ENCODE data around the gene CFAP97D1. TPM values are rescaled to one million over a fixed set of nuclear protein-coding genes. Genes with fewer than 3 reads are reported as not detected.

Gene CFAP97D1
- total RNA-seq, 1 donor from 2014 or later: 0.16 TPM

DNA sequence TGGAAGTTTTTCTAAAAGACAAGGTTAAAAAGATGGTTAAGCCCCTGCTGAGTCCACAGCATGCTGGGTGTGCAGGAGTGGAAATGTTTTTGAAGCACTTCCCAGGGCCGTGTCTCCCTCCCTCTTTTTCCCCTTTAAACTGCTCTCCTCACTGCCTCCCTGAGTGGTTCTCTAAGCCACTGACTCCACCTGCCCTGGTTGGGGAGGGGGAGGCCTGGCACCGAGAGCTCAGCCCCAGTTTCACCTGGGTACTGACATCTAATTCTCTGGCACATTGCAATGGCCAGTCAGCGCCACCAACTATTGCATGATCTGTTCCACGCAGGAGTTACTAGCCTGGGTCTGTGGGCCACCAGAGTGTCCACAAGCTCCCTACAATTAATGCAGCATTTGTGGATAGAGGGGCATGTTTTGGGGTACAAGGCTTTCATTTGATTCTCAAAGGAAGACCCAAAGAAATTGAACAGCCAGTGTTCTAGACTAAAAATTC, 30.0 kb downstream of the CFAP97D1 start:
- Mint-ChIP-seq H3K4me1 (ENCODE audit: low read depth, unreplicated experiment) (peaks cover 9% of the 10 kb centered on the region), H3K4me3 (ENCODE audit: unreplicated experiment) (no peak overlapping the region), H3K9me3 (ENCODE audit: unreplicated experiment) (no peaks in the 10 kb centered on the region), H3K27me3 (ENCODE audit: low read depth, unreplicated experiment) (no peaks in the 10 kb centered on the region), H3K27ac (ENCODE audit: unreplicated experiment) (no peak overlapping the region), H3K36me3 (ENCODE audit: low read depth, unreplicated experiment) (peaks cover 18% of the 10 kb centered on the region)
- H3K36me3 ChIP-seq (ENCODE audit: insufficient read depth, low read length): peaks cover 9% of the 10 kb centered on the region
- H2AFZ ChIP-seq (ENCODE audit: low read depth, low read length): no peak overlapping the region
- no peak overlapping the region for H3K9ac ChIP-seq (ENCODE audit: low read length)
- DNase-seq (ENCODE audit: low read depth): no peak
- H4K20me1 ChIP-seq (ENCODE audit: insufficient read depth, low read length): no peaks in the 10 kb centered on the region
- no peak overlapping the region for H3K4me3 ChIP-seq (ENCODE audit: insufficient read depth, low read depth, low read length)
- peaks cover 11% of the 10 kb centered on the region for H3K4me1 ChIP-seq (ENCODE audit: insufficient read depth, low read length)
- no peaks in the 10 kb centered on the region for H3K9me3 ChIP-seq (ENCODE audit: insufficient read depth, low read depth, low read length)
- TF ChIP-seq EZH2 (IDR thresholded peaks at IDR 0.05; ENCODE audit: insufficient read depth, low read length): no peak
- TF ChIP-seq, protein P1, sequence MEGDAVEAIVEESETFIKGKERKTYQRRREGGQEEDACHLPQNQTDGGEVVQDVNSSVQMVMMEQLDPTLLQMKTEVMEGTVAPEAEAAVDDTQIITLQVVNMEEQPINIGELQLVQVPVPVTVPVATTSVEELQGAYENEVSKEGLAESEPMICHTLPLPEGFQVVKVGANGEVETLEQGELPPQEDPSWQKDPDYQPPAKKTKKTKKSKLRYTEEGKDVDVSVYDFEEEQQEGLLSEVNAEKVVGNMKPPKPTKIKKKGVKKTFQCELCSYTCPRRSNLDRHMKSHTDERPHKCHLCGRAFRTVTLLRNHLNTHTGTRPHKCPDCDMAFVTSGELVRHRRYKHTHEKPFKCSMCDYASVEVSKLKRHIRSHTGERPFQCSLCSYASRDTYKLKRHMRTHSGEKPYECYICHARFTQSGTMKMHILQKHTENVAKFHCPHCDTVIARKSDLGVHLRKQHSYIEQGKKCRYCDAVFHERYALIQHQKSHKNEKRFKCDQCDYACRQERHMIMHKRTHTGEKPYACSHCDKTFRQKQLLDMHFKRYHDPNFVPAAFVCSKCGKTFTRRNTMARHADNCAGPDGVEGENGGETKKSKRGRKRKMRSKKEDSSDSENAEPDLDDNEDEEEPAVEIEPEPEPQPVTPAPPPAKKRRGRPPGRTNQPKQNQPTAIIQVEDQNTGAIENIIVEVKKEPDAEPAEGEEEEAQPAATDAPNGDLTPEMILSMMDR (IDR thresholded peaks at IDR 0.05; ENCODE audit: insufficient read depth, low read depth, low read length): no peak
- no peak overlapping the region for H3K4me2 ChIP-seq (ENCODE audit: low read length)
- no peak for FAIRE-seq
- no peaks in the 10 kb centered on the region for H3K27me3 ChIP-seq (ENCODE audit: insufficient read depth, low read length)
- H3K79me2 ChIP-seq (ENCODE audit: insufficient read depth, low read length): no peaks in the 10 kb centered on the region
- H3K27ac ChIP-seq (ENCODE audit: low read depth, low read length): no peak overlapping the region

DNA sequence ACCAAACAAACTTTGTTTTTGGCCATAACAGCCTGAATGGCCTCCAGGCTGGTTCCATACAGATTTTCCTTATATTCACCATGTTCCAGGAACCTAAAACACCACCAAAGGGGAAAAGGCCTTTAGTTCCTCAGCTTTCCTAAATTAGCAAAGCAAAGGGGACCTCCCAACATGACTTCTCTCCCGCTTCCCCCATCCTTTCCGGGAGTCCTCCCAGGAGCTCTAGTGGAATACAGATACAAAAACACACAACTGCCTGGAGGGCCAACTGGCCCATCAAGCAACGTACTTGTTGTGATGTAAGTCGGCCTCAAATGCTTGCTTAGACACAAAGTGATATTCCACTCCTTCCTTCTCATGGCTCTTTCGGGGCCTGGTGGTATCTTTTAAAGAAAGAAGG, 30.6 kb downstream of the CFAP97D1 start:
- Mint-ChIP-seq H3K4me1 (ENCODE audit: low read depth, unreplicated experiment) (peaks cover 9% of the 10 kb centered on the region), H3K9me3 (ENCODE audit: unreplicated experiment) (no peaks in the 10 kb centered on the region), H3K27me3 (ENCODE audit: low read depth, unreplicated experiment) (no peaks in the 10 kb centered on the region), H3K27ac (ENCODE audit: unreplicated experiment) (no peak overlapping the region), H3K36me3 (ENCODE audit: low read depth, unreplicated experiment) (peaks cover 18% of the 10 kb centered on the region), H3K4me3 (ENCODE audit: unreplicated experiment) (no peak overlapping the region)
- H3K9me3 ChIP-seq (ENCODE audit: insufficient read depth, low read depth, low read length): no peaks in the 10 kb centered on the region
- DNase-seq (ENCODE audit: low read depth) (no peak), FAIRE-seq (no peak)
- no peaks in the 10 kb centered on the region for H3K27me3 ChIP-seq (ENCODE audit: insufficient read depth, low read length)
- H3K79me2 ChIP-seq (ENCODE audit: insufficient read depth, low read length): no peaks in the 10 kb centered on the region
- H3K4me1 ChIP-seq (ENCODE audit: insufficient read depth, low read length): peaks cover 11% of the 10 kb centered on the region
- H4K20me1 ChIP-seq (ENCODE audit: insufficient read depth, low read length): no peaks in the 10 kb centered on the region
- H3K36me3 ChIP-seq (ENCODE audit: insufficient read depth, low read length): peaks cover 9% of the 10 kb centered on the region
- H3K9ac ChIP-seq (ENCODE audit: low read length): no peak overlapping the region
- no peak overlapping the region for H3K4me2 ChIP-seq (ENCODE audit: low read length)
- no peak overlapping the region for H3K4me3 ChIP-seq (ENCODE audit: insufficient read depth, low read depth, low read length)
- no peak overlapping the region for H3K27ac ChIP-seq (ENCODE audit: low read depth, low read length)
- TF ChIP-seq, protein P1 (IDR thresholded peaks at IDR 0.05; ENCODE audit: insufficient read depth, low read depth, low read length): no peak
- no peak for TF ChIP-seq EZH2 (IDR thresholded peaks at IDR 0.05; ENCODE audit: insufficient read depth, low read length)
- no peak overlapping the region for H2AFZ ChIP-seq (ENCODE audit: low read depth, low read length)

GRCh38 chr17:43812396-43813265, 32.4 kb downstream of the CFAP97D1 start:
- Histone ChIP-seq H4K20me1 (ENCODE audit: insufficient read depth, low read length) (no peaks in the 10 kb centered on the region), H3K27ac (ENCODE audit: low read depth, low read length) (no peak overlapping the region), H3K9ac (ENCODE audit: low read length) (no peak overlapping the region), H3K9me3 (ENCODE audit: insufficient read depth, low read depth, low read length) (no peaks in the 10 kb centered on the region), H3K4me2 (ENCODE audit: low read length) (no peak overlapping the region), H2AFZ (ENCODE audit: low read depth, low read length) (no peak overlapping the region), H3K4me3 (ENCODE audit: insufficient read depth, low read depth, low read length) (no peak overlapping the region), H3K27me3 (ENCODE audit: insufficient read depth, low read length) (no peaks in the 10 kb centered on the region), H3K36me3 (ENCODE audit: insufficient read depth, low read length) (peaks cover 9% of the 10 kb centered on the region), H3K4me1 (ENCODE audit: insufficient read depth, low read length) (peaks cover 11% of the 10 kb centered on the region), H3K79me2 (ENCODE audit: insufficient read depth, low read length) (no peaks in the 10 kb centered on the region)
- Mint-ChIP-seq H3K27me3 (ENCODE audit: low read depth, unreplicated experiment) (no peaks in the 10 kb centered on the region), H3K9me3 (ENCODE audit: unreplicated experiment) (no peaks in the 10 kb centered on the region), H3K4me3 (ENCODE audit: unreplicated experiment) (no peak overlapping the region), H3K36me3 (ENCODE audit: low read depth, unreplicated experiment) (peaks cover 21% of the 10 kb centered on the region), H3K27ac (ENCODE audit: unreplicated experiment) (no peak overlapping the region), H3K4me1 (ENCODE audit: low read depth, unreplicated experiment) (peaks cover 9% of the 10 kb centered on the region)
- TF ChIP-seq EZH2 (IDR thresholded peaks at IDR 0.05; ENCODE audit: insufficient read depth, low read length): no peak
- TF ChIP-seq, protein P1 (IDR thresholded peaks at IDR 0.05; ENCODE audit: insufficient read depth, low read depth, low read length): no peak
- FAIRE-seq (no peak), DNase-seq (ENCODE audit: low read depth) (no peak)

Data from astrocyte (in vitro differentiated cells and primary cell).